Heart right ventricle (tissue), 16 donors: ENCODE data around the gene C3. TPM values are rescaled to one million over a fixed set of nuclear protein-coding genes. Genes with fewer than 3 reads are reported as not detected.
"Not testable (repeated sequence)": the region's sequence is repeated elsewhere in the genome, so short reads cannot be mapped to it uniquely, and the experiment has no call there.

Experiments used
- ATAC-seq, 8 donors: fragments of 200-7000 bp; cut with Tn5 transposase; one replicate each; pipeline ENCODE4 v1.9.1; 2020; ENCODE audit warnings: mild to moderate bottlenecking in 8 of 8, moderate library complexity in 8 of 8, moderate number of reproducible peaks in 1 of 8
- DNase-seq, 2 donors: peaks; one replicate each; pipeline ENCODE4 v3.0.0-alpha.2; 2020
- H3K27ac ChIP-seq, 10 donors: fragments of 200-600 bp; sonication (generic) in 2 of 10; one replicate each; pipeline versions ENCODE4 v1.5.0 to v1.8.0; 2020 to 2022; ENCODE audit warnings: mild to moderate bottlenecking in 3 of 10
- H3K27me3 ChIP-seq, 7 donors: fragments of 200-600 bp; one replicate each; pipeline ENCODE4 v1.8.0; 2021 to 2022; ENCODE audit warnings: mild to moderate bottlenecking in 2 of 7
- H3K36me3 ChIP-seq, 9 donors: fragments of 200-600 bp; sonication (generic) in 1 of 9; one replicate each; pipeline versions ENCODE4 v1.5.0 to v1.8.0; 2020 to 2022; ENCODE audit warnings: mild to moderate bottlenecking in 2 of 9
- H3K4me1 ChIP-seq, 9 donors: fragments of 200-600 bp; sonication (generic) in 1 of 9; one replicate each; pipeline versions ENCODE4 v1.5.0 to v1.8.0; 2020 to 2022; ENCODE audit warnings: mild to moderate bottlenecking in 4 of 9
- H3K4me3 ChIP-seq, 10 donors: fragments of 200-600 bp; sonication (generic) in 2 of 10; one replicate each; pipeline versions ENCODE4 v1.5.0 to v1.8.0; 2020 to 2022; ENCODE audit warnings: mild to moderate bottlenecking in 7 of 10, moderate library complexity in 2 of 10
- H3K9me3 ChIP-seq, 11 donors: fragments of 200-600 bp in 10 of 11; sonication (generic) in 2 of 11; one replicate each; pipeline versions ENCODE4 v1.5.0 to v1.8.0; 2013 to 2022; ENCODE audit warnings: mild to moderate bottlenecking in 2 of 11, control low read depth in 1 of 11, moderate library complexity in 1 of 11
- CTCF ChIP-seq, 9 donors: fragments of 200-600 bp; sonication (generic) in 2 of 9; IDR thresholded peaks; one replicate each; pipeline versions ENCODE4 v1.5.0 to v1.8.0; 2021 to 2022; ENCODE audit warnings: antibody characterized with exemption in 9 of 9, mild to moderate bottlenecking in 5 of 9, moderate library complexity in 1 of 9
- WGBS, 2 donors: extraction: QIAGEN DNeasy Blood & Tissue Kit; methylation state at CpG; one replicate each; pipeline ENCODE4 v1.1.7; 2013; ENCODE audit warnings: inconsistent platforms in 1 of 2; 5-methylcytosine and 5-hydroxymethylcytosine counted together
- intact Hi-C, 10 donors: fragments of 100-400 bp; cut with DNase I; formaldehyde crosslinking; loops; one replicate each; pipeline versions ENCODE4 v1.11.1 to v1.14.2; 2022
- polyA plus RNA-seq, 2 donors: library from polyadenylated mRNA; stranded (reverse); fragments of 200-250 nt; gene quantifications; one replicate each; pipeline ENCODE4 v1.2.3, GENCODE V29; 2013
- total RNA-seq, 10 donors: library from RNA; stranded (reverse); fragmentation: NEBNext Ultra II Directional in 3 of 10; extraction: Animal tissue kit (Norgen Biotek cat#: 25700) in 3 of 10; gene quantifications; one replicate each; pipeline versions ENCODE4 v1.2.1 to v1.2.4, GENCODE V29; 2021 to 2023
- donor health status: Arrhythmogenic right ventricular cardiomyopathy.
- donor health status: ischemic (EF 13 %, LVEDD 7.1; RV severe dilation, severe dysfunction).
- donor health status: healthy with polysubstance abuse.
- donor health status: DM: no; HTN: yes; CAD: no.
- donor health status: DM: no; HTN: no; CAD: no.
- donor health status: ischemic (EF 25% LVEDD 6.9; RV normal size, moderate dysfunction).
- donor health status: ischemic (EF 25% LVEDD 5.7; RV mildly dilated, moderate dysfunction).
- donor health status: healthy.
- donor health status: DM: yes; HTN: yes; CAD: no.
- donor health status: Ischemic cardiomyopathy.
- donor health status: ischemic (EF 35%, LVEDD 5.7; RV mildly dilated, moderate dysfunction).
- donor health status: nonischemic (EF 11% LVEDD 7.7; RV severe dilation, severe dysfunction).
- donor health status: DM: yes; HTN: yes; CAD: no.
- donor health status: PGD.
- donor health status: ischemic (EF 29% LVEDD 5.4; RV normal size, mild dysfunction).
- donor health status: nonischemic (EF 23%, LVEDD 6.1; RV moderate dilation, normal function).

C3 gene
- total and polyA plus RNA-seq, 12 donors: 23.0 to 475 (median 170) TPM

GRCh38 chr19:6765738-6766356 lies 45.4 kb upstream of the C3 start:
- WGBS, 2 donors: 28 to 35% methylated on average over 8 of the region's 8 CpGs
- DNase-seq: no peak
- no peaks in the 10 kb centered on the region for H3K36me3 ChIP-seq
- peaks cover 7 to 63% (median 34%) of the 10 kb centered on the region in 7 donors for H3K27me3 ChIP-seq
- TF ChIP-seq CTCF (IDR thresholded peaks at IDR 0.05): no peak
- intact Hi-C loops: loop anchor here in 2 of 10 donors (10.0 kb wide), 1 partner anchor 131 kb away; no protein-coding TSS in a partner anchor
- H3K9me3 ChIP-seq: no peaks in the 10 kb centered on the region
- H3K4me3 ChIP-seq: no peak overlapping the region
- H3K27ac ChIP-seq: peak overlapping the region in 1 of 10 donors; percentile 53
- H3K4me1 ChIP-seq: peaks cover 3 to 34% (median 21%) of the 10 kb centered on the region in 9 donors
- no peak for ATAC-seq

GRCh38 chr19:6762253-6762797 lies 41.9 kb upstream of the C3 start:
- H3K4me1 ChIP-seq: peaks cover 2 to 17% (median 14%) of the 10 kb centered on the region in 9 donors
- H3K27ac ChIP-seq, H3K36me3 ChIP-seq, H3K4me3 ChIP-seq, ATAC-seq, H3K9me3 ChIP-seq, DNase-seq: not testable (repeated sequence)
- intact Hi-C loops: loop anchor here in 2 of 10 donors (10.0 kb wide), 1 partner anchor 128 kb away; no protein-coding TSS in a partner anchor
- 85 to 92% methylated on average over 8 of the region's 8 CpGs for WGBS, 2 donors
- H3K27me3 ChIP-seq: peaks cover 2 to 41% (median 23%) of the 10 kb centered on the region in 7 donors

- Histone ChIP-seq H3K27me3 (peaks cover 0 to 30% (median 11%) of the 10 kb centered on the region in 7 donors), H3K36me3 (no peaks in the 10 kb centered on the region), H3K27ac (no peak overlapping the region), H3K9me3 (no peaks in the 10 kb centered on the region), H3K4me3 (no peak overlapping the region), H3K4me1 (peaks cover 0 to 5% (median 3%) of the 10 kb centered on the region in 9 donors)
- intact Hi-C loops: loop anchor here in 2 of 10 donors (10.0 kb wide), 1 partner anchor 126 kb away; no protein-coding TSS in a partner anchor
- no peak for TF ChIP-seq CTCF (IDR thresholded peaks at IDR 0.05)
- ATAC-seq (no peak), DNase-seq (no peak)
- 74 to 84% methylated on average over 4 of the region's 4 CpGs for WGBS, 2 donors
Observed at GRCh38 chr19:6761053-6761676, 40.7 kb upstream of the C3 start.

- Histone ChIP-seq H3K27me3 (peaks cover 0 to 25% (median 6%) of the 10 kb centered on the region in 7 donors), H3K36me3 (no peaks in the 10 kb centered on the region), H3K4me1 (no peaks in the 10 kb centered on the region), H3K4me3 (no peak overlapping the region), H3K27ac (no peak overlapping the region), H3K9me3 (no peaks in the 10 kb centered on the region)
- DNase-seq (no peak), ATAC-seq (no peak)
- 92 to 93% methylated on average over 17 of the region's 17 CpGs for WGBS, 2 donors
- intact Hi-C loops: loop anchor here in 2 of 10 donors (10.0 kb wide), 1 partner anchor 126 kb away; no protein-coding TSS in a partner anchor
- no peak for TF ChIP-seq CTCF (IDR thresholded peaks at IDR 0.05)
Observed at GRCh38 chr19:6760606-6761005, 40.2 kb upstream of the C3 start.
